GM21786 (cell line): ENCODE measurements around the gene NEURL1B.

Experiments used
- ATAC-seq: cut with Tn5 transposase; IDR thresholded peaks from one replicate; pipeline ENCODE4 v1.9.1; 2021; ENCODE audit not compliant: unreplicated experiment

NEURL1B gene

GRCh38 chr5:172633403-172633970, 7.6 kb upstream of the NEURL1B start:
- ATAC-seq, result no peak

GRCh38 chr5:172634106-172634899, 6.8 kb upstream of the NEURL1B start:
- ATAC-seq, result no peak

GRCh38 chr5:172635038-172635437, 6.0 kb upstream of the NEURL1B start:
- no peak for ATAC-seq

GRCh38 chr5:172636279-172637050, 4.6 kb upstream of the NEURL1B start:
- no peak for ATAC-seq

- ATAC-seq, result no peak
These were observed 3.9 kb upstream of the NEURL1B start for GRCh38 chr5:172637110-172637580.

GRCh38 chr5:172637740-172638139, 3.3 kb upstream of the NEURL1B start:
- no peak for ATAC-seq

GRCh38 chr5:172638209-172638768, 2.8 kb upstream of the NEURL1B start:
- no peak for ATAC-seq

- ATAC-seq, result no peak
These were observed 924 bp upstream of the NEURL1B start for GRCh38 chr5:172640139-172640538.

GRCh38 chr5:172641359-172642050, 442 bp downstream of the NEURL1B start:
- ATAC-seq, result no peak

GRCh38 chr5:172642051-172642409, 967 bp downstream of the NEURL1B start:
- ATAC-seq, result no peak

GRCh38 chr5:172642486-172642885, 1.4 kb downstream of the NEURL1B start:
- no peak for ATAC-seq

- ATAC-seq, result no peak
These were observed 2.1 kb downstream of the NEURL1B start for GRCh38 chr5:172642926-172643871.

GRCh38 chr5:172644266-172644665, 3.2 kb downstream of the NEURL1B start:
- ATAC-seq, result no peak

GRCh38 chr5:172644711-172645110, 3.6 kb downstream of the NEURL1B start:
- ATAC-seq, result no peak

GRCh38 chr5:172645271-172646055, 4.4 kb downstream of the NEURL1B start:
- no peak for ATAC-seq

GRCh38 chr5:172646716-172647285, 5.7 kb downstream of the NEURL1B start:
- no peak for ATAC-seq

- no peak for ATAC-seq
These were observed 6.4 kb downstream of the NEURL1B start for GRCh38 chr5:172647352-172648012.

- no peak for ATAC-seq
These were observed 6.9 kb downstream of the NEURL1B start for GRCh38 chr5:172648013-172648381.
